Retinal pigment epithelial cell (primary cell): ENCODE data around the gene SPEG.

Experiments
- DNase-seq: peaks from one replicate; pipeline ENCODE4 v3.0.0-alpha.2; 2010; ENCODE audit warnings: low read depth
- H3K4me3 ChIP-seq: 2 replicates; pipeline ENCODE4 v1.5.1; 2011; ENCODE audit warnings: mild to moderate bottlenecking, low read length, control low read depth, moderate library complexity
- CTCF ChIP-seq: conservative IDR thresholded peaks from 2 replicates; pipeline ENCODE4 v1.5.1; 2011; ENCODE audit warnings: low read depth, low read length, control low read depth, inconsistent platforms

Gene SPEG

GRCh38 chr2:219483451-219484342 is 49.1 kb downstream of the SPEG start:
- DNase-seq, result no peak
- TF ChIP-seq CTCF, result peak; percentile 16
- H3K4me3 ChIP-seq, result no peak overlapping the region

GRCh38 chr2:219484343-219485200 is 49.9 kb downstream of the SPEG start:
- no peak for DNase-seq
- TF ChIP-seq CTCF, result no peak
- no peak overlapping the region for H3K4me3 ChIP-seq

GRCh38 chr2:219485201-219485580 is 50.5 kb downstream of the SPEG start:
- no peak for DNase-seq
- no peak overlapping the region for H3K4me3 ChIP-seq
- no peak for TF ChIP-seq CTCF

- no peak overlapping the region for H3K4me3 ChIP-seq
- no peak for DNase-seq
- TF ChIP-seq CTCF, result no peak
Observed at GRCh38 chr2:219486380-219486959, 51.8 kb downstream of the SPEG start.

- H3K4me3 ChIP-seq, result no peak overlapping the region
- DNase-seq, result no peak
- no peak for TF ChIP-seq CTCF
Observed at GRCh38 chr2:219488149-219488843, 53.7 kb downstream of the SPEG start.

GRCh38 chr2:219488844-219489194 is 54.2 kb downstream of the SPEG start:
- no peak overlapping the region for H3K4me3 ChIP-seq
- TF ChIP-seq CTCF, result no peak
- DNase-seq, result no peak
